Stimulated activated CD8-positive, alpha-beta memory T cell treated with anti-CD3 and anti-CD28 coated beads, Interleukin-4, amount 100 ng/mL, for 24 hours (primary cell): Measurements from ENCODE around the gene TMTC4.
"Not testable (repeated sequence)": the region's sequence is repeated elsewhere in the genome, so short reads cannot be mapped to it uniquely, and the experiment has no call there.

ENCODE experiments used
- DNase-seq: peaks from one replicate; pipeline ENCODE4 v3.0.0-alpha.2; 2020; ENCODE audit warnings: low read depth

Gene TMTC4

GRCh38 chr13:100627120-100627519 is 47.5 kb downstream of the TMTC4 start:
- DNase-seq = no peak

- no peak for DNase-seq
Observed at GRCh38 chr13:100625447-100625846, 49.1 kb downstream of the TMTC4 start.

- DNase-seq = no peak
Observed at GRCh38 chr13:100620792-100621191, 53.8 kb downstream of the TMTC4 start.

GRCh38 chr13:100619940-100620339 is 54.7 kb downstream of the TMTC4 start:
- DNase-seq = no peak

- not testable (repeated sequence) for DNase-seq
Observed at GRCh38 chr13:100618897-100619296, 55.7 kb downstream of the TMTC4 start.

- no peak for DNase-seq
Observed at GRCh38 chr13:100613031-100613430, 61.6 kb downstream of the TMTC4 start.

GRCh38 chr13:100611678-100612492 is 62.7 kb downstream of the TMTC4 start:
- DNase-seq = no peak

- no peak for DNase-seq
Observed at GRCh38 chr13:100610391-100611347, 63.9 kb downstream of the TMTC4 start.

GRCh38 chr13:100608906-100609305 is 65.7 kb downstream of the TMTC4 start:
- no peak for DNase-seq

- no peak for DNase-seq
Observed at GRCh38 chr13:100608489-100608888, 66.1 kb downstream of the TMTC4 start.

GRCh38 chr13:100604918-100605710 is 69.5 kb downstream of the TMTC4 start:
- no peak for DNase-seq

- DNase-seq = no peak
Observed at GRCh38 chr13:100602493-100603111, 72.0 kb downstream of the TMTC4 start.

- no peak for DNase-seq
Observed at GRCh38 chr13:100601716-100602115, 72.9 kb downstream of the TMTC4 start.

- no peak for DNase-seq
Observed at GRCh38 chr13:100600915-100601314, 73.7 kb downstream of the TMTC4 start.

- no peak for DNase-seq
Observed at GRCh38 chr13:100600461-100600860, 74.1 kb downstream of the TMTC4 start.

GRCh38 chr13:100597253-100597652 is 77.3 kb downstream of the TMTC4 start:
- no peak for DNase-seq

- DNase-seq = no peak
Observed at GRCh38 chr13:100596516-100596915, 78.1 kb downstream of the TMTC4 start.

- no peak for DNase-seq
Observed at GRCh38 chr13:100594731-100595130, 79.9 kb downstream of the TMTC4 start.

GRCh38 chr13:100594255-100594654 is 80.3 kb downstream of the TMTC4 start:
- no peak for DNase-seq

GRCh38 chr13:100589178-100589725 is 85.3 kb downstream of the TMTC4 start:
- no peak for DNase-seq
